GM18858 (cell line): Measurements from ENCODE around the gene CLASP1.
"Not testable (repeated sequence)": the region's sequence is repeated elsewhere in the genome, so short reads cannot be mapped to it uniquely, and the experiment has no call there.

Source experiments
- ATAC-seq: cut with Tn5 transposase; IDR thresholded peaks from one replicate; pipeline ENCODE4 v1.9.1; 2021; ENCODE audit not compliant: unreplicated experiment

The CLASP1 gene

GRCh38 chr2:121583555-121583954, 65.7 kb downstream of the CLASP1 start:
- ATAC-seq = no peak

GRCh38 chr2:121582272-121582671, 67.0 kb downstream of the CLASP1 start:
- no peak for ATAC-seq

DNA sequence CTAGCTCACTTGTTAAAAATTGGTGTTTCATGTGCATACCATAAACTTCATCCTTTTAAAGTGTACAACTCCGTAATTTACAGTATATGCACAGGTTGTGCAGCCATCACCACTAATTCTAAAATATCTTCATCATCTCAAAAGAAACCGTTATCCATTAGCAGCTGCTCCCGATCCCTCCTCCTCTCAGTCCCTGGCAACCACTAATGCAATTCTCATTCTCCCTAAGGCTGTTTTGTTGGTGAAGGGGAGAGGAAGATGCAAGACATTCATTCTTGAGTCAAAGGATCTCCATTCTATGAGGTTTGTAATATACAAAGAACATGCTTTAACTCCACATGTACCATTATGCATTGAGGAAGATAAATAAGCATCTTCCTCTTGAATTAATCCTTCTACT, 70.0 kb downstream of the CLASP1 start:
- ATAC-seq = no peak

DNA sequence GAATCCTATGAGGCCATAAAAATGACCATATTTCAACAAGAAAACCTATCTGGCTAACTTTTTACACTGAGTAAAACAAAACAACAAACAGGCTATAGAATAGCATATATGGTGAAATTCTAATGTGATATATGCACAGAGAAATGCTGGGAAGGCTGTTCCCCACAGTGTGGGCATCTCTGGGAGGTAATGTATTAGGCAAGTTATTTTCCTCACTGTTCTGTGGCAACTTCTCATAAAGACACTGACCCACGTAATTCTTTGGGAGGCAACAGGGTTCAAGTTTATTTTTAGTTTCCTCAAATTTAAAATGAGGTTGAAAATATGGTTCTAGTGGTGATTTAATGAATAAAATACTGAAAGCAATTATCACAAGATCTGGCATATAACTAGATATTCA, 71.9 kb downstream of the CLASP1 start:
- ATAC-seq = no peak

GRCh38 chr2:121576263-121576662, 73.0 kb downstream of the CLASP1 start:
- ATAC-seq = no peak

- ATAC-seq = no peak
Measured at GRCh38 chr2:121575800-121576199, 73.5 kb downstream of the CLASP1 start.

- ATAC-seq = no peak
Measured at GRCh38 chr2:121570667-121571055, 78.6 kb downstream of the CLASP1 start.

DNA sequence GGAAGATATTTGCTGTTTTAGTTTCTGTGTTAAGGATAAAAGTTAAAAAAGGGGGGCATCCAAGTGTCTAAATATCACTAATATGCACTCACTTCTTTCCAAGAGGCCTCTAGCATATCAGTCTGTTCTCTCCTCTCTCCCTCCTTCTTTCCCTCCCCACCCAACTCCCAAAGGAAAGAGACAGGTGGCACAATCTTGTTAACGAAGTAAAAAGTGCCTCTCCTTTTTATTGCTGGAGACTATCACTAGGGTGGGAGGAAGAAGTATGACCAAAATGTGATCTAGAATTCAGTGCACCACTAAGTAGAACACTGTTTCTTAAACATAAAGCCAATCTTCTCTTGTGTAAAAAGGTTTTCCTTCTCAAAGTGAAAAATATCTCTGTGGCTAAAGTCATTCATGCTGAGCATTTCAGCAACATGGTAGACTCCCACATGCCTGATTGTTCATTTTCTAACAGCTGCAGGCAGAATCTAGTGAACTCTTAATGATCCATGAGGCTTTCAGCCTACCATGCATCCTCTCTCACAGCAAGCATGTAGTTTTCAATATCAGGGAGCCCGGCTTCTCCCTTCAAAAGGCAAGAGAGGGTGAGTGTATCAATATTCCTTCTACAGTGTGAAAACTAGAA, 79.1 kb downstream of the CLASP1 start:
- ATAC-seq = no peak

GRCh38 chr2:121567957-121568409, 81.3 kb downstream of the CLASP1 start:
- no peak for ATAC-seq

- no peak for ATAC-seq
Measured at GRCh38 chr2:121567452-121567851, 81.8 kb downstream of the CLASP1 start.

DNA sequence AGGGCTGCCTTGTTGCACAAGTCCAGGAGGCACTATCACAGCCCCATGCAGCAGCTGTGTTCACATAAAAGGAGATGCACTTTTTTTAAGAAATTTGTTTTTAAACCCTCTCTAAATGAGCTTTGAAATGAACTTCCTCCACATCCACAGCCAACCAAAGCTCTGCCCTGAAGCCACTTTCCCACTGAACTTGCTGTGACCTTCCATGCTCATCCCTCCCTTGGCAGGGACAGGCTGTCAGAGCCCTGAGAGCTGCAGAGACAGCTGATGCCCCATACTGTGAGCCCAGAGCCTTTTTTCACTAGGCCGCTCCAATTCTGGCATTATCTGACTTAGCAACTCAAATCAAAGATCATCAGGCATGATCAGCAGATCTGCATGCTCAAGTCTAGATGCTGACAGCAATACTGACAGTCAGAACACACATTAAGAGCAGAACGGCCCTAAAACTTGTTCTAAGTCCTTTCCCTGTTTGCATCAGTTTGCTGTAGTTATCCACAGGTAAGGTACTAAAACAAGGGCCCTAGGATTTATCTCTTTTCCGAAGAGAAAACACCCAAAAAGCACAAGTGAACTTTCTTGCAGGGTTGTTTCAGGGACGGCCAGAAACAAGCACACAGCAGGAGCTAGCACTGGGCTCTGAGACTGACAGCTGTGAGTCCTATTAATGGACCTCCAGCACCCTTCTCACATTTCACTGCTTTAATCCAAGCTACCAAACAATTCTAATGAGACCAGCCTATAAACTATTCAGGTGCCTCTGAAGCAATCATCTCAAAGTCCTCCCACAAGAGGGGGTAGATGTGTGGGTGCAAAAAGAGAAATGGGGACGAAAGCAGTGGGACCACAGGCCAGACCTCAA, 83.6 kb downstream of the CLASP1 start:
- ATAC-seq = no peak

GRCh38 chr2:121564905-121565304, 84.4 kb downstream of the CLASP1 start:
- ATAC-seq = no peak

DNA sequence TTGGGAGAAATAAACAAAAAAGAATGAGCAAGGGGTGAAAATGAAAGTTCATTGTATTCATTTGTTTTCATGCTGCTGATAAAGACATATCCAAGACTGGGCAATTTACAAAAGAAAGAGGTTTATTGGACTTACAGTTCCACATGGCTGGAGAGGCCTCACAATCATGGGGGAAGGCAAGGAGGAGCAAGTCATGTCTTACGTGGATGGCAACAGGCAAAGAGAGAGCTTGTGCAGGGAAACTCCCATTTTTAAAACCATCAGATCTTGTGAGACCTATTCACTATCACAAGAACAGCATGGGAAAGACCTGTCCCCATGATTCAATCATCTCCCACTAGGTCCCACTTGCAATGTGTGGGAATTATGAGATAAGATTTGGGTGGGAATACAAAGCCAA, 85.5 kb downstream of the CLASP1 start:
- not testable (repeated sequence) for ATAC-seq

- no peak for ATAC-seq
Measured at GRCh38 chr2:121562269-121563176, 86.7 kb downstream of the CLASP1 start.

- no peak for ATAC-seq
Measured at GRCh38 chr2:121561617-121562268, 87.5 kb downstream of the CLASP1 start.

- peak; percentile 45 for ATAC-seq
Measured at GRCh38 chr2:121558329-121558728, 90.9 kb downstream of the CLASP1 start.

DNA sequence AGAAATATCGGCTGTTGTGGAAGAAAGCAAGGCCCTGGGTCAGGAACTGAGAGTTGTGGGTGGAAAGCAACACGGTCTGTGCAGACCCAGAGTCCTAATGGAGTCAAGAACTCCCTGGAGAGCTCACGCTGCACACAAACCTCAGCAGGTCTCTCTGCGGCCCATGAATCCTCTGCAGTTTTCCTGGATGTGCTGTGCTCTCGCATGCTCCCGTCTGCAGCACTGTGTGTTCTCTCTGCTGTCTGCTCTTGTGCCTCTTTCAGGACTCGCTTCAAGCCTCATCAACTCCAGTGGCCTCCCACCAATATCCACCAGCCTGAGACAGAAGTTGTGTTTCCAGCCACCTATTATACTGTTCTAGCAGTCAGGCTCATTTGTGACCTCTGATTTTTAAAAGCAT, 94.3 kb downstream of the CLASP1 start:
- no peak for ATAC-seq

- ATAC-seq = peak; percentile 78
Measured at GRCh38 chr2:121552477-121553180, 96.6 kb downstream of the CLASP1 start.

GRCh38 chr2:121550669-121551068, 98.6 kb downstream of the CLASP1 start:
- ATAC-seq = no peak

GRCh38 chr2:121547646-121548045, 101.6 kb downstream of the CLASP1 start:
- no peak for ATAC-seq
